ENCODE measurements around the gene PARD3.

The PARD3 gene

GRCh38 chr10:34109495-34109894, 705.6 kb downstream of the PARD3 start:
- no peak for DNase-seq (ENCODE audit: extremely low spot score)
- ChIA-PET POLR2A (no interaction called here), CTCF (interaction anchor here (0.6 kb wide), 1 partner anchor 237 kb away, joined by 4 read pairs; no protein-coding TSS in a partner anchor)
- TF ChIP-seq PKNOX1 (IDR thresholded peaks at IDR 0.05) (no peak), HDGF (IDR thresholded peaks at IDR 0.05; ENCODE audit: borderline replicate concordance) (no peak), L3MBTL2 (conservative IDR thresholded peaks at IDR 0.05) (no peak), BHLHE40 (IDR thresholded peaks at IDR 0.05; ENCODE audit: borderline replicate concordance) (no peak), SP1 (IDR thresholded peaks at IDR 0.05) (no peak), ELF4 (IDR thresholded peaks at IDR 0.05) (no peak), ZNF384 (IDR thresholded peaks at IDR 0.05) (no peak), SUZ12 (IDR thresholded peaks at IDR 0.05) (no peak), TARDBP (IDR thresholded peaks at IDR 0.05) (no peak), FOXA1 (IDR thresholded peaks at IDR 0.05) (no peak), FOXM1 (IDR thresholded peaks at IDR 0.05; ENCODE audit: borderline replicate concordance) (no peak), ARNT (IDR thresholded peaks at IDR 0.05) (no peak), FOXK2 (IDR thresholded peaks at IDR 0.05) (no peak), LEF1 (IDR thresholded peaks at IDR 0.05; ENCODE audit: borderline replicate concordance) (no peak), CTBP1 (IDR thresholded peaks at IDR 0.05; ENCODE audit: borderline replicate concordance) (no peak), NFRKB (IDR thresholded peaks at IDR 0.05) (no peak)

- no peak for DNase-seq (ENCODE audit: extremely low spot score)
- POLR2A ChIA-PET = no interaction called here
- CTCF ChIA-PET = no interaction called here
- TF ChIP-seq ELF4 (IDR thresholded peaks at IDR 0.05) (no peak), HDGF (IDR thresholded peaks at IDR 0.05; ENCODE audit: borderline replicate concordance) (no peak), CTBP1 (IDR thresholded peaks at IDR 0.05; ENCODE audit: borderline replicate concordance) (no peak), FOXM1 (IDR thresholded peaks at IDR 0.05; ENCODE audit: borderline replicate concordance) (no peak), SUZ12 (IDR thresholded peaks at IDR 0.05) (no peak), ZNF384 (IDR thresholded peaks at IDR 0.05) (no peak), NFRKB (IDR thresholded peaks at IDR 0.05) (no peak), L3MBTL2 (conservative IDR thresholded peaks at IDR 0.05) (no peak), FOXK2 (IDR thresholded peaks at IDR 0.05) (no peak), LEF1 (IDR thresholded peaks at IDR 0.05; ENCODE audit: borderline replicate concordance) (no peak), FOXA1 (IDR thresholded peaks at IDR 0.05) (no peak), PKNOX1 (IDR thresholded peaks at IDR 0.05) (no peak)
Measured at GRCh38 chr10:34107626-34108516, 707.2 kb downstream of the PARD3 start.

- ChIA-PET CTCF (no interaction called here), POLR2A (no interaction called here)
- no peak for DNase-seq (ENCODE audit: extremely low spot score)
- TF ChIP-seq ZNF384 (IDR thresholded peaks at IDR 0.05) (no peak), PKNOX1 (IDR thresholded peaks at IDR 0.05) (no peak), FOXM1 (IDR thresholded peaks at IDR 0.05; ENCODE audit: borderline replicate concordance) (no peak), FOXA1 (IDR thresholded peaks at IDR 0.05) (no peak), ELF4 (IDR thresholded peaks at IDR 0.05) (no peak), L3MBTL2 (conservative IDR thresholded peaks at IDR 0.05) (no peak), CTBP1 (IDR thresholded peaks at IDR 0.05; ENCODE audit: borderline replicate concordance) (no peak)
Measured at GRCh38 chr10:34106356-34106885, 708.7 kb downstream of the PARD3 start.

GRCh38 chr10:34104829-34105572, 710.1 kb downstream of the PARD3 start:
- ChIA-PET CTCF (no interaction called here), POLR2A (no interaction called here)
- TF ChIP-seq FOXA1 (IDR thresholded peaks at IDR 0.05) (no peak), L3MBTL2 (conservative IDR thresholded peaks at IDR 0.05) (no peak), ELF4 (IDR thresholded peaks at IDR 0.05) (no peak), TARDBP (IDR thresholded peaks at IDR 0.05) (no peak), ZNF384 (IDR thresholded peaks at IDR 0.05) (no peak), FOXK2 (IDR thresholded peaks at IDR 0.05) (no peak), NFRKB (IDR thresholded peaks at IDR 0.05) (no peak), SP1 (IDR thresholded peaks at IDR 0.05) (no peak), LEF1 (IDR thresholded peaks at IDR 0.05; ENCODE audit: borderline replicate concordance) (no peak)
- no peak for DNase-seq (ENCODE audit: extremely low spot score)

- CTCF ChIA-PET = interaction anchor here (0.7 kb wide), 1 partner anchor 180 kb away, joined by 3 read pairs; no protein-coding TSS in a partner anchor
- POLR2A ChIA-PET = no interaction called here
- TF ChIP-seq TARDBP (IDR thresholded peaks at IDR 0.05) (no peak), SP1 (IDR thresholded peaks at IDR 0.05) (no peak), BHLHE40 (IDR thresholded peaks at IDR 0.05; ENCODE audit: borderline replicate concordance) (no peak), NFRKB (IDR thresholded peaks at IDR 0.05) (no peak), LEF1 (IDR thresholded peaks at IDR 0.05; ENCODE audit: borderline replicate concordance) (no peak), HDGF (IDR thresholded peaks at IDR 0.05; ENCODE audit: borderline replicate concordance) (no peak), FOXA1 (IDR thresholded peaks at IDR 0.05) (no peak), L3MBTL2 (conservative IDR thresholded peaks at IDR 0.05) (no peak), ARNT (IDR thresholded peaks at IDR 0.05) (no peak), FOXM1 (IDR thresholded peaks at IDR 0.05; ENCODE audit: borderline replicate concordance) (no peak), PKNOX1 (IDR thresholded peaks at IDR 0.05) (no peak), ELF4 (IDR thresholded peaks at IDR 0.05) (no peak), SUZ12 (IDR thresholded peaks at IDR 0.05) (no peak), ZNF384 (IDR thresholded peaks at IDR 0.05) (no peak)
- no peak for DNase-seq (ENCODE audit: extremely low spot score)
Measured at GRCh38 chr10:34102893-34103506, 712.1 kb downstream of the PARD3 start.
